OCI-LY1 (cell line): ENCODE results near the gene TEKT5.
A peak's percentile ranks its signal among the peaks of the same experiment; 100 is the strongest.

ENCODE experiments used
- H2AFZ ChIP-seq: fragments of 200-600 bp; sonication (generic), shearing (Covaris generic); 2 replicates; pipeline ENCODE4 v1.6.0; 2014; ENCODE audit warnings: antibody characterized with exemption, mild to moderate bottlenecking, low read length
- H3F3A ChIP-seq: fragments of 200-600 bp; sonication (generic), shearing (Covaris generic); 2 replicates; pipeline ENCODE4 v1.6.0; 2014; ENCODE audit warnings: mild to moderate bottlenecking, antibody characterized with exemption, low read length, moderate library complexity; ENCODE audit not compliant: insufficient read depth
- H3K27ac ChIP-seq: fragments of 200-600 bp; sonication (generic); 2 replicates; pipeline ENCODE4 v1.5.1; 2014; ENCODE audit warnings: low read length, mixed run types, mild to moderate bottlenecking, low read depth; ENCODE audit not compliant: poor library complexity, severe bottlenecking
- H3K27me3 ChIP-seq: fragments of 200-600 bp; sonication (generic); 2 replicates; pipeline ENCODE4 v1.6.0; 2014; ENCODE audit warnings: antibody characterized with exemption, mild to moderate bottlenecking, low read length, moderate library complexity; ENCODE audit not compliant: insufficient read depth
- H3K36me3 ChIP-seq: fragments of 200-600 bp; sonication (generic); 2 replicates; pipeline ENCODE4 v1.6.1; 2014; ENCODE audit warnings: mild to moderate bottlenecking, antibody characterized with exemption, low read length, moderate library complexity, mixed read lengths; ENCODE audit not compliant: insufficient read depth
- H3K4me1 ChIP-seq: fragments of 200-600 bp; sonication (generic); 2 replicates; pipeline ENCODE4 v1.5.1; 2014; ENCODE audit warnings: mild to moderate bottlenecking, low read length, moderate library complexity; ENCODE audit not compliant: insufficient read depth, severe bottlenecking
- H3K4me2 ChIP-seq: fragments of 200-600 bp; sonication (generic), shearing (Covaris generic); 2 replicates; pipeline ENCODE4 v1.6.1; 2014; ENCODE audit warnings: low read length
- H3K4me3 ChIP-seq: fragments of 200-600 bp; sonication (generic); 2 replicates; pipeline ENCODE4 v1.5.1; 2014; ENCODE audit warnings: low read length, low read depth, mild to moderate bottlenecking, mixed read lengths; ENCODE audit not compliant: poor library complexity, severe bottlenecking
- H3K79me2 ChIP-seq: fragments of 200-600 bp; shearing (Covaris generic); 2 replicates; pipeline ENCODE4 v1.6.1; 2016; ENCODE audit warnings: mixed run types, low read length, mixed read lengths; ENCODE audit not compliant: insufficient read depth
- H3K9ac ChIP-seq: fragments of 200-600 bp; sonication (generic), shearing (Covaris generic); 2 replicates; pipeline ENCODE4 v1.6.1; 2014; ENCODE audit warnings: mild to moderate bottlenecking, low read length, mixed read lengths
- H3K9me2 ChIP-seq: fragments of 200-600 bp; sonication (generic), shearing (Covaris generic); 2 replicates; pipeline ENCODE4 v1.6.1; 2014; ENCODE audit warnings: low read depth, mild to moderate bottlenecking, low read length, mixed read lengths
- H3K9me3 ChIP-seq: fragments of 200-600 bp; shearing (Covaris generic); 2 replicates; pipeline ENCODE4 v1.6.1; 2014; ENCODE audit warnings: low read length, mixed read lengths
- H4K20me1 ChIP-seq: fragments of 200-600 bp; sonication (generic), shearing (Covaris generic); 2 replicates; pipeline ENCODE4 v1.6.0; 2016; ENCODE audit warnings: mild to moderate bottlenecking, low read length; ENCODE audit not compliant: insufficient read depth
- EZH2 ChIP-seq: fragments of 200-600 bp; sonication (generic), shearing (Covaris generic); IDR thresholded peaks from 2 replicates; pipeline ENCODE4 v1.8.0; 2017; ENCODE audit warnings: borderline replicate concordance, mixed run types, mild to moderate bottlenecking, antibody characterized with exemption, low read length, moderate library complexity, mixed read lengths
- TF ChIP-seq, protein P1 (sequence below): fragments of 200-600 bp; sonication (generic), shearing (Covaris generic); IDR thresholded peaks from 2 replicates; pipeline ENCODE4 v1.5.1; 2017; ENCODE audit warnings: mild to moderate bottlenecking, antibody characterized with exemption, low read length, moderate library complexity, mixed read lengths

TEKT5 gene

DNA sequence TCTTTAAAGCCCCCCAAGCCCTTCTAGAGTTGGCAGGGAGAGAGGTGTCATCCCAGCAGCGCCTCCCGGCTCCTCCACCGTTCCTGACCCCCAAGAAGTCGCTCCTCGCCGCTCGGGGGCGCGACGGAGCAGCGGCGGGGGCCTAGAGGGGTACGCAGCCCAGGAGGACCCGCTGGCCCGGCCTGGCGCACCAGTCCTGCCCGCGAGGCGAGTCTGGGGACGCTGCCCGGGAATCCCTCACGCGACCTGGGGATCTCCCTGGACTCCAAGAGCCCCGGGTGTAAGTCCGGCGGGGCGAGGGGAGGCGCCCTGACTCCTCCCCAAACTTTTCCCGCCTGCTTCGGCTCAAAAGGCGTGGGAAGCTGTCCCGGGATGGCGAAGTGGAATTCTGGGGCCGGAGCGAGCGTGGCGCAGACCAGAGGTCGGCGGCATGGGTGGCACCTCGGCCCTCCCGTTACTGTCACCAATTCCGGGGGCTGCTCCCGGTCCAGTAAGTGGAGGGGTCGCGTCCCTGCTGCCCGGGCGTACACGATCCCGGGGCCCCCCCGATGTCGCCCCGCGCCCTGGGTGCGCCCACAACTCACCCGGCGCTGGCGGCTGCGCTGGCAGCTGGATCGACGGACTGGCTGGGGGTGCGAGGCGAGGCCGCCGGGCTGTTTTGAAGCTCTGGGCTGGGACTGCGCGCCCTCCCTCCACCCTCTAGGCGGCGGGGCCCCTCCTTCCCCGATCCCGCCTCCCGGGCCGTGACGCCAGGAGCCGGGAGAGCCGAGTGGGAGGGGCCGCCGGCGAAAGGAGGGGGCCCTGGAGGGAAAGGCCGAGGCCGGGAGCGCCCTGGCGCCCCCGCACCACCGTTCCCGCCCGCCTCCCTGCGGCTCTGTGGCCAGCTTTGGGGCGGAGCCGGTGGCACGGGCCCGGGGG, 114.5 kb downstream of the TEKT5 start, which contains the start of gene EMP2:
EMP2 (minus strand) TSS at position 634 of the 918 bp plus-strand sequence. CDS start 32,981 bp downstream, outside the sequence.
- Histone ChIP-seq H3K27ac (no peak within 1 kb of the TSS), H3K4me1 (no peaks in the 10 kb centered on the region)

DNA sequence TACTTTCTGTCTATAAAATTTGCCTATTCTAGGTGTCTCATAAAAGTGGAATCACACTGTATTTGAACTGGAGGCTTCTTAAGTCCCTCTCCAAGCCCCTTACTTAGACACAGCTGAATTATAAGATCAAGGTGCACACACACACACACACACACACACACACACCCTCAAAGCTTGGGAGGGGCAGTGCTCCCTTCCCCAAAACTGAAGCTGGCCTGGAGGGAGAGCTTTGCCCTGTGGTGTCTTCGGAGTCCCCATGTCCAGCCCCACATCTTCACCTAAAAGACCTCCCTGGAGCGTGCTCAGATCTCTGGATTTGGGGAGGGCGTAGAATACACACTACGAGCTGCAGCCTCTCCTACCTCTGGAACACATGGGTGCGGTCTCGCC, 115.2 kb downstream of the TEKT5 start:
- no peaks in the 10 kb centered on the region for H4K20me1 ChIP-seq
- H2AFZ ChIP-seq: no peak overlapping the region
- no peaks in the 10 kb centered on the region for H3F3A ChIP-seq
- no peaks in the 10 kb centered on the region for H3K79me2 ChIP-seq
- no peaks in the 10 kb centered on the region for H3K4me1 ChIP-seq
- TF ChIP-seq, protein P1, sequence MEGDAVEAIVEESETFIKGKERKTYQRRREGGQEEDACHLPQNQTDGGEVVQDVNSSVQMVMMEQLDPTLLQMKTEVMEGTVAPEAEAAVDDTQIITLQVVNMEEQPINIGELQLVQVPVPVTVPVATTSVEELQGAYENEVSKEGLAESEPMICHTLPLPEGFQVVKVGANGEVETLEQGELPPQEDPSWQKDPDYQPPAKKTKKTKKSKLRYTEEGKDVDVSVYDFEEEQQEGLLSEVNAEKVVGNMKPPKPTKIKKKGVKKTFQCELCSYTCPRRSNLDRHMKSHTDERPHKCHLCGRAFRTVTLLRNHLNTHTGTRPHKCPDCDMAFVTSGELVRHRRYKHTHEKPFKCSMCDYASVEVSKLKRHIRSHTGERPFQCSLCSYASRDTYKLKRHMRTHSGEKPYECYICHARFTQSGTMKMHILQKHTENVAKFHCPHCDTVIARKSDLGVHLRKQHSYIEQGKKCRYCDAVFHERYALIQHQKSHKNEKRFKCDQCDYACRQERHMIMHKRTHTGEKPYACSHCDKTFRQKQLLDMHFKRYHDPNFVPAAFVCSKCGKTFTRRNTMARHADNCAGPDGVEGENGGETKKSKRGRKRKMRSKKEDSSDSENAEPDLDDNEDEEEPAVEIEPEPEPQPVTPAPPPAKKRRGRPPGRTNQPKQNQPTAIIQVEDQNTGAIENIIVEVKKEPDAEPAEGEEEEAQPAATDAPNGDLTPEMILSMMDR: no peak
- no peak for TF ChIP-seq EZH2
- no peak overlapping the region for H3K9ac ChIP-seq
- no peaks in the 10 kb centered on the region for H3K36me3 ChIP-seq
- no peak overlapping the region for H3K4me2 ChIP-seq
- no peaks in the 10 kb centered on the region for H3K9me3 ChIP-seq
- no peak overlapping the region for H3K4me3 ChIP-seq
- peaks cover 4% of the 10 kb centered on the region; the same call in 1 of the 2 replicates for H3K27me3 ChIP-seq
- no peaks in the 10 kb centered on the region for H3K9me2 ChIP-seq
- no peak overlapping the region for H3K27ac ChIP-seq

More for the DNA sequence above, 114.5 kb downstream of the TEKT5 start, which contains the start of gene EMP2:
- Histone ChIP-seq H3K27me3 (peaks cover 7% of the 10 kb centered on the region; the same call in 1 of the 2 replicates), H3K9me3 (no peaks in the 10 kb centered on the region), H3K79me2 (no peaks in the 10 kb centered on the region), H3K9ac (no peak within 1 kb of the TSS), H2AFZ (no peak within 1 kb of the TSS), H3F3A (no peaks in the 10 kb centered on the region), H3K36me3 (no peaks in the 10 kb centered on the region), H3K9me2 (no peaks in the 10 kb centered on the region), H3K4me2 (no peak within 1 kb of the TSS), H4K20me1 (no peaks in the 10 kb centered on the region), H3K4me3 (no peak within 1 kb of the TSS)
- TF ChIP-seq, protein P1: peak; percentile 14; the same call in 1 of the 2 replicates
- no peak for TF ChIP-seq EZH2

DNA sequence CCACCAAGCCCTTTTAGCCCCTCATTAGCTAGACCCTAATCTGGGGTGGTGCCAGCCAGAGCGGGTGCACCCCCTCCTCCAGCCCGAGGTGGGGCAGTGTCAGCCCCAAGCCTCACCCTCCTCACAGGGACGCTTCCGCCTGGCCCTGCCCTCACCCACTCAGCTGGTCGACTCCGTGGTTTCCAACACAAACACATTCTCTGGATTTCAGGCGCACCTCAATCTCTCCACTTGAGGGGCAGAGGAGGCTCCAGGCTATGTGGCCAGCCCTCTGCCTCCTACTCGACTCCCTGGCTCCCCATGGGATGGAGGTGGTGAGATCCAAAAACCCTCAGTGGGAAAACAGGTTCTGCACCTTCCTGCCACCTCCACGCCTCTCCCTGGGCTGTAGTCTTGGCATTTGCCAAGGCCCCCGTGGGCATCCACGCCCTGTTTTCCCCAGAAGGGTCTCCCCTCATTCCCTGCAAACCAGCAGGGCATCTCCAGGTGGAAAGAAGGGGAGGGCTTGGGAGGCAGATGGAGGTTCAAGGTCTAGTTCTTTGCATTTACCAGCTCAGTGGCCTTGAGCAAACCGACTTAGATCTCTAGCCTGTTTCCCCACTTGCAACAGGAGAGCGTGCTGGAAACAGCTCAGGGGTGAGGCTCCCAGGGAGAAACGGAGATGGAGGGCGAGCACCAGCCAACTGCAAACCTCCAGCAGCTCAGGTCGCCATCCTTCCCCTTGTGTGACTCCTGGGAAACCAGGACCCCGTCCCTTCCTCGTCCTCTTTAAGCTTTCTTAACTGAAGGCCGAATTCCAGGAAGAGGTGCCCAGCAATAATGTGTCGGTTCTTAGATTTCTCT, 116.0 kb downstream of the TEKT5 start:
- Histone ChIP-seq H3K9me2 (no peaks in the 10 kb centered on the region), H3K4me1 (no peaks in the 10 kb centered on the region), H3K27me3 (peaks cover 4% of the 10 kb centered on the region; the same call in 1 of the 2 replicates), H3K4me3 (no peak overlapping the region), H3K9me3 (no peaks in the 10 kb centered on the region), H4K20me1 (no peaks in the 10 kb centered on the region), H3K36me3 (no peaks in the 10 kb centered on the region), H3K27ac (no peak overlapping the region), H3K4me2 (no peak overlapping the region), H2AFZ (no peak overlapping the region), H3K79me2 (no peaks in the 10 kb centered on the region), H3K9ac (no peak overlapping the region), H3F3A (no peaks in the 10 kb centered on the region)
- TF ChIP-seq, protein P1: no peak
- TF ChIP-seq EZH2: no peak
